GM12878 (cell line): ENCODE data around the gene TIMD4. TPM values are rescaled to one million over a fixed set of nuclear protein-coding genes. Genes with fewer than 3 reads are reported as not detected.

Source experiments
- ATAC-seq: fragments of 200-7000 bp; cut with Tn5 transposase; 3 replicates; pipeline ENCODE4 v1.9.1; 2020; ENCODE audit warnings: mild to moderate bottlenecking, moderate library complexity
- BruUV-seq: library from RNA; stranded (reverse); fragments of 400-500 nt; replicated peaks from 2 replicates; lab custom pipeline; 2021; lab: Mats Ljungman, UMichigan
- CTCF ChIA-PET: fragments of 300-600 bp; sonication (Branson Sonifier 250); formaldehyde crosslinking; extraction: SDS; loops from one replicate; lab custom pipeline; 2021; ENCODE audit warnings: inconsistent platforms; lab: Yijun Ruan, JAX
- POLR2A ChIA-PET: fragments of 350-600 bp; formaldehyde crosslinking; extraction: SDS; loops from one replicate; lab custom pipeline; 2021; ENCODE audit warnings: inconsistent platforms; lab: Charles Lee
- RAD21 ChIA-PET: fragments of 300-600 bp; sonication (Branson Sonifier 250); formaldehyde crosslinking; loops from one replicate; lab custom pipeline; 2023; ENCODE audit warnings: antibody characterized with exemption; ENCODE audit not compliant: unreplicated experiment; lab: Charles Lee
- SMC1A ChIA-PET: fragments of 300-600 bp; sonication (Branson Sonifier 250); formaldehyde crosslinking; loops from one replicate; lab custom pipeline; 2023; ENCODE audit not compliant: unreplicated experiment, uncharacterized antibody; lab: Charles Lee
- DNase-seq: peaks from one replicate; pipeline ENCODE4 v3.0.0-alpha.2; 2011; ENCODE audit warnings: low read depth, low spot score
- FAIRE-seq: peaks from 3 replicates; lab custom pipeline; 2011; peaks lifted over from hg19 to GRCh38; lab: Jason Lieb, UNC
- H2AFZ ChIP-seq: 2 replicates; pipeline ENCODE4 v1.6.0; 2011; ENCODE audit warnings: low read depth, low read length, control low read depth; ENCODE audit not compliant: control insufficient read depth
- H3K27ac ChIP-seq: 2 replicates; pipeline ENCODE4 v1.5.1; 2011; ENCODE audit warnings: control low read depth; ENCODE audit not compliant: control insufficient read depth, insufficient read depth
- H3K27me3 ChIP-seq, 2 experiments: replicated peaks in 1 of 2; 2 replicates each; pipeline versions ENCODE4 v1.6.0 to v1.6.1; 2011; ENCODE audit warnings: low read length in 1 of 2; ENCODE audit not compliant: control insufficient read depth in 2 of 2, insufficient read depth in 2 of 2
- H3K36me3 ChIP-seq, 2 experiments: 2 replicates each; pipeline ENCODE4 v1.5.1; 2011; ENCODE audit warnings: low read length in 1 of 2; ENCODE audit not compliant: control insufficient read depth in 2 of 2, insufficient read depth in 2 of 2
- H3K4me1 ChIP-seq: 2 replicates; pipeline ENCODE4 v1.6.1; 2011; ENCODE audit warnings: mild to moderate bottlenecking, low read length, moderate library complexity, mixed read lengths; ENCODE audit not compliant: control insufficient read depth, insufficient read depth
- H3K4me2 ChIP-seq: 2 replicates; pipeline ENCODE4 v1.6.0; 2011; ENCODE audit warnings: control low read depth; ENCODE audit not compliant: control insufficient read depth, insufficient read depth
- H3K4me3 ChIP-seq: fragments of 200-600 bp; sonication (generic); 2 replicates; pipeline ENCODE4 v1.5.1; 2016
- H3K79me2 ChIP-seq: 2 replicates; pipeline ENCODE4 v1.6.0; 2011; ENCODE audit warnings: low read length; ENCODE audit not compliant: control insufficient read depth, insufficient read depth
- H3K9ac ChIP-seq: 2 replicates; pipeline ENCODE4 v1.8.0; 2011; ENCODE audit warnings: low read length, control low read depth, mixed read lengths; ENCODE audit not compliant: control insufficient read depth, insufficient read depth
- H3K9me3 ChIP-seq: replicated peaks from 3 replicates; pipeline ENCODE4 v1.5.1; 2011; ENCODE audit warnings: mild to moderate bottlenecking, low read length; ENCODE audit not compliant: control insufficient read depth, insufficient read depth
- H4K20me1 ChIP-seq: 2 replicates; pipeline ENCODE4 v1.6.0; 2011; ENCODE audit not compliant: control insufficient read depth, insufficient read depth
- CTCF ChIP-seq, 3 experiments: IDR thresholded peaks in 2 of 3; conservative IDR thresholded peaks in 1 of 3; 2 replicates each; pipeline ENCODE4 v1.5.1; 2011; ENCODE audit warnings: low read depth in 3 of 3, low read length in 3 of 3, mild to moderate bottlenecking in 3 of 3, control low read depth in 2 of 3, moderate library complexity in 2 of 3, inconsistent platforms in 1 of 3, mixed read lengths in 1 of 3; ENCODE audit not compliant: control insufficient read depth in 2 of 3, insufficient read depth in 1 of 3; ENCODE audit errors: extremely low read depth in 1 of 3
- JUND ChIP-seq: IDR thresholded peaks from 2 replicates; pipeline ENCODE4 v1.6.1; 2012; ENCODE audit warnings: low read depth, mild to moderate bottlenecking, low read length, improper control_type of control experiment, moderate library complexity
- RAD21 ChIP-seq: IDR thresholded peaks from 2 replicates; pipeline ENCODE4 v1.6.1; 2011; ENCODE audit warnings: mild to moderate bottlenecking, low read depth, low read length, moderate library complexity; ENCODE audit not compliant: insufficient read depth
- SMC3 ChIP-seq: IDR thresholded peaks from 2 replicates; pipeline ENCODE4 v1.6.1; 2011; ENCODE audit warnings: low read length, improper control_type of control experiment, borderline replicate concordance
- WGBS: methylation state at CpG from one replicate; pipeline ENCODE4 v1.1.6; 2016; ENCODE audit warnings: low lambda C conversion rate; ENCODE audit not compliant: insufficient replicate concordance, insufficient coverage; ENCODE audit errors: missing lambda C conversion rate; 5-methylcytosine and 5-hydroxymethylcytosine counted together
- in situ Hi-C: fragments of 300-500 bp; cut with MboI; formaldehyde crosslinking; loops from 9 replicates; pipeline ENCODE4 v1.14.3; 2018; ENCODE audit warnings: mixed read lengths
- intact Hi-C: fragments of 100-400 bp; cut with micrococcal nuclease; formaldehyde crosslinking; loops from one replicate; pipeline ENCODE4 v1.14.2; 2022; ENCODE audit not compliant: unreplicated experiment
- polyA plus RNA-seq, 11 experiments: library from polyadenylated mRNA; depleted of rRNA in 4 of 11; unstranded in 6 of 11; stranded (reverse) in 5 of 11; fragments of >200 nt; fragmentation: Nextera tagmentation in 4 of 11; fragmentation: Illumina TruSeq in 1 of 11; extraction: Ambion mirVana in 4 of 11; extraction: Trizol in 1 of 11; gene quantifications; 1 replicate in 1 of 11; 2 replicates in 10 of 11; pipeline versions ENCODE4 v1.2.1 to v1.2.3, GENCODE V29; 2011 to 2016; ENCODE audit warnings: inconsistent platforms in 2 of 11, missing spikeins in 2 of 11, low read depth in 1 of 11
- total RNA-seq, 4 experiments: library from RNA; depleted of rRNA in 3 of 4; stranded (reverse); fragments of >200 nt in 3 of 4; fragmentation: Illumina TruSeq in 1 of 4; extraction: Trizol in 1 of 4; gene quantifications; 2 replicates each; pipeline versions ENCODE4 v1.2.1 to v1.2.3, GENCODE V29; 2013 to 2021

The TIMD4 gene
- total and polyA plus RNA-seq, 10 of the 15 experiments (the other 5 are each of a cell fraction or from before 2014, with no cell fraction given): 1.3 to 15.4 (median 5.3) TPM

GRCh38 chr5:156892223-156892622 lies 70.8 kb downstream of the TIMD4 start:
- Histone ChIP-seq H3K27me3 (no peaks in the 10 kb centered on the region), H3K4me3 (no peak overlapping the region), H2AFZ (peak overlapping the region; percentile 64), H4K20me1 (no peaks in the 10 kb centered on the region), H3K4me1 (peaks cover 23% of the 10 kb centered on the region), H3K79me2 (no peaks in the 10 kb centered on the region), H3K27ac (no peak overlapping the region), H3K36me3 (no peaks in the 10 kb centered on the region), H3K9ac (no peak overlapping the region), H3K4me2 (no peak overlapping the region), H3K9me3 (no peaks in the 10 kb centered on the region)
- POLR2A ChIA-PET: interaction anchor here (0.6 to 3.8 kb wide), 5 partner anchors 10 to 239 kb away, joined by 3 to 17 read pairs (median 5); no protein-coding TSS in a partner anchor
- CTCF ChIA-PET: interaction anchor here (0.6 to 4.1 kb wide), 12 partner anchors 11 to 240 kb away, joined by 3 to 26 read pairs (median 6); no protein-coding TSS in a partner anchor
- DNase-seq (no peak), FAIRE-seq (no peak), ATAC-seq (peak; percentile 41)
- intact Hi-C loops: loop anchor here (1.0 to 2.0 kb wide), 3 partner anchors 29 to 135 kb away; no protein-coding TSS in a partner anchor
- SMC1A ChIA-PET: interaction anchor here (0.6 to 5.3 kb wide), 13 partner anchors 9 to 361 kb away, joined by 3 to 53 read pairs (median 4); no protein-coding TSS in a partner anchor
- in situ Hi-C loops: no loop called here
- BruUV-seq: no TSS peak
- WGBS: 70% methylated on average over 1 of the region's 1 CpG
- TF ChIP-seq JUND (no peak), SMC3 (peak; percentile 52; the same call in 1 of the 2 replicates), CTCF (IDR thresholded peaks at IDR 0.05 in 2 of 3, conservative IDR thresholded peaks at IDR 0.05 in 1 of 3; ENCODE audit: control insufficient read depth in 2 of 3, extremely low read depth in 1 of 3, insufficient read depth in 1 of 3, low read depth in 3 of 3, low read length in 3 of 3) (peak in 2 of 3 experiments; percentile 39 to 42; a peak in 3 of 6 replicates), RAD21 (peak; percentile 62)
- RAD21 ChIA-PET: interaction anchor here (1.3 to 10.8 kb wide), 6 partner anchors 12 to 240 kb away, joined by 3 to 218 read pairs (median 12); no protein-coding TSS in a partner anchor
